Skin epidermis (tissue), 12 donors: ENCODE measurements around the gene CARD9.
A peak's percentile ranks its signal among the peaks of the same experiment; 100 is the strongest.

Experiments
- H3K27ac ChIP-seq, 21 experiments: fragments of 200-600 bp; sonication (generic) in 11 of 21; one replicate each; pipeline ENCODE4 v1.5.0; 2020; ENCODE audit warnings: mild to moderate bottlenecking in 3 of 21, inconsistent platforms in 2 of 21, moderate library complexity in 2 of 21
- H3K4me3 ChIP-seq, 7 experiments: fragments of 200-600 bp; sonication (generic) in 2 of 7; one replicate each; pipeline ENCODE4 v1.5.0; 2020; ENCODE audit warnings: inconsistent platforms in 2 of 7, mild to moderate bottlenecking in 2 of 7, moderate library complexity in 1 of 7

CARD9 gene

GRCh38 chr9:136341042-136341655 lies 32.3 kb downstream of the CARD9 start:
- H3K27ac ChIP-seq = no peak overlapping the region
- no peak overlapping the region for H3K4me3 ChIP-seq

- H3K27ac ChIP-seq = no peak overlapping the region
- H3K4me3 ChIP-seq = no peak overlapping the region
Observed at GRCh38 chr9:136340356-136341041, 33.0 kb downstream of the CARD9 start.

GRCh38 chr9:136339958-136340310 lies 33.5 kb downstream of the CARD9 start:
- Histone ChIP-seq H3K27ac (no peak overlapping the region), H3K4me3 (no peak overlapping the region)

GRCh38 chr9:136339173-136339957 lies 34.1 kb downstream of the CARD9 start:
- H3K4me3 ChIP-seq = no peak overlapping the region
- no peak overlapping the region for H3K27ac ChIP-seq

GRCh38 chr9:136338511-136338910 lies 35.0 kb downstream of the CARD9 start:
- H3K27ac ChIP-seq = no peak overlapping the region

GRCh38 chr9:136337416-136338395 lies 35.8 kb downstream of the CARD9 start:
- Histone ChIP-seq H3K27ac (no peak overlapping the region), H3K4me3 (no peak overlapping the region)

More at GRCh38 chr9:136338511-136338910, 35.0 kb downstream of the CARD9 start:
- H3K4me3 ChIP-seq = no peak overlapping the region

GRCh38 chr9:136336881-136337280 lies 36.6 kb downstream of the CARD9 start:
- H3K4me3 ChIP-seq = no peak overlapping the region

GRCh38 chr9:136336156-136336870 lies 37.2 kb downstream of the CARD9 start:
- peak overlapping the region in 1 of 21 experiments; percentile 14 for H3K27ac ChIP-seq
- H3K4me3 ChIP-seq = no peak overlapping the region

More at GRCh38 chr9:136336881-136337280, 36.6 kb downstream of the CARD9 start:
- H3K27ac ChIP-seq = no peak overlapping the region

- Histone ChIP-seq H3K27ac (no peak overlapping the region), H3K4me3 (no peak overlapping the region)
Observed at GRCh38 chr9:136335296-136336155, 37.9 kb downstream of the CARD9 start.

- Histone ChIP-seq H3K4me3 (no peak overlapping the region), H3K27ac (no peak overlapping the region)
Observed at GRCh38 chr9:136334541-136334940, 38.9 kb downstream of the CARD9 start.

GRCh38 chr9:136333486-136333885 lies 40.0 kb downstream of the CARD9 start:
- no peak overlapping the region for H3K27ac ChIP-seq
- H3K4me3 ChIP-seq = no peak overlapping the region

GRCh38 chr9:136333045-136333444 lies 40.4 kb downstream of the CARD9 start:
- H3K27ac ChIP-seq = no peak overlapping the region
- H3K4me3 ChIP-seq = no peak overlapping the region

GRCh38 chr9:136332482-136332983 lies 40.9 kb downstream of the CARD9 start:
- no peak overlapping the region for H3K27ac ChIP-seq
- H3K4me3 ChIP-seq = no peak overlapping the region

GRCh38 chr9:136331556-136332481 lies 41.6 kb downstream of the CARD9 start:
- H3K4me3 ChIP-seq = no peak overlapping the region

GRCh38 chr9:136331030-136331429 lies 42.4 kb downstream of the CARD9 start:
- no peak overlapping the region for H3K4me3 ChIP-seq
- no peak overlapping the region for H3K27ac ChIP-seq

More at GRCh38 chr9:136331556-136332481, 41.6 kb downstream of the CARD9 start:
- H3K27ac ChIP-seq = no peak overlapping the region

- H3K4me3 ChIP-seq = no peak overlapping the region
- no peak overlapping the region for H3K27ac ChIP-seq
Observed at GRCh38 chr9:136330406-136330990, 43.0 kb downstream of the CARD9 start.
